Measurements from ENCODE around the gene SLC15A4. TPM values are rescaled to one million over a fixed set of nuclear protein-coding genes. Genes with fewer than 3 reads are reported as not detected.
"Not testable (repeated sequence)": the region's sequence is repeated elsewhere in the genome, so short reads cannot be mapped to it uniquely, and the experiment has no call there.

SLC15A4 gene
- total RNA-seq, 1 experiment from 2014 or later, result 32.0 TPM

- no peaks in the 10 kb centered on the region for H3K9me3 Mint-ChIP-seq (ENCODE audit: unreplicated experiment)
- no TSS peak for BruUV-seq (replicated peaks)
- ChIA-PET POLR2A (no interaction called here), CTCF (interaction anchor here (0.6 to 0.7 kb wide), 2 partner anchors 19 to 1002 kb away, joined by 3 read pairs; no protein-coding TSS in a partner anchor)
- no peak for DNase-seq (ENCODE audit: unreplicated experiment)
- H3K36me3 Mint-ChIP-seq (ENCODE audit: insufficient read depth, unreplicated experiment), result no peaks in the 10 kb centered on the region
- H3K4me3 Mint-ChIP-seq (ENCODE audit: unreplicated experiment), result no peak overlapping the region
- peaks cover 13% of the 10 kb centered on the region for H3K27me3 Mint-ChIP-seq (ENCODE audit: insufficient read depth, unreplicated experiment)
- no peaks in the 10 kb centered on the region for H3K4me1 Mint-ChIP-seq (ENCODE audit: insufficient read depth, unreplicated experiment)
- intact Hi-C loops (cut with micrococcal nuclease), result no loop called here
- TF ChIP-seq CTCF (IDR thresholded peaks at IDR 0.05; ENCODE audit: unreplicated experiment), result no peak
- H3K27ac Mint-ChIP-seq (ENCODE audit: low read depth, unreplicated experiment), result no peak overlapping the region
These were observed 17.2 kb upstream of the SLC15A4 start for GRCh38 chr12:128840862-128841468.

- H3K4me3 Mint-ChIP-seq (ENCODE audit: unreplicated experiment); POLR2A ChIA-PET; DNase-seq (ENCODE audit: unreplicated experiment); H3K36me3 Mint-ChIP-seq (ENCODE audit: insufficient read depth, unreplicated experiment); H3K9me3 Mint-ChIP-seq (ENCODE audit: unreplicated experiment); BruUV-seq (replicated peaks); intact Hi-C loops (cut with micrococcal nuclease); H3K27ac Mint-ChIP-seq (ENCODE audit: low read depth, unreplicated experiment); H3K4me1 Mint-ChIP-seq (ENCODE audit: insufficient read depth, unreplicated experiment): not testable (repeated sequence)
- H3K27me3 Mint-ChIP-seq (ENCODE audit: insufficient read depth, unreplicated experiment), result peaks cover 13% of the 10 kb centered on the region
- CTCF ChIA-PET, result interaction anchor here (0.7 kb wide), 1 partner anchor 1325 kb away, joined by 5 read pairs; no protein-coding TSS in a partner anchor
These were observed 16.1 kb upstream of the SLC15A4 start for GRCh38 chr12:128839885-128840284.

- H3K27ac Mint-ChIP-seq (ENCODE audit: low read depth, unreplicated experiment), result no peak overlapping the region
- no peak overlapping the region for H3K4me3 Mint-ChIP-seq (ENCODE audit: unreplicated experiment)
- BruUV-seq (replicated peaks), result no TSS peak
- CTCF ChIA-PET, result no interaction called here
- no peak for TF ChIP-seq CTCF (IDR thresholded peaks at IDR 0.05; ENCODE audit: unreplicated experiment)
- no peaks in the 10 kb centered on the region for H3K9me3 Mint-ChIP-seq (ENCODE audit: unreplicated experiment)
- H3K36me3 Mint-ChIP-seq (ENCODE audit: insufficient read depth, unreplicated experiment), result no peaks in the 10 kb centered on the region
- no peaks in the 10 kb centered on the region for H3K4me1 Mint-ChIP-seq (ENCODE audit: insufficient read depth, unreplicated experiment)
- no peaks in the 10 kb centered on the region for H3K27me3 Mint-ChIP-seq (ENCODE audit: insufficient read depth, unreplicated experiment)
- POLR2A ChIA-PET, result no interaction called here
- intact Hi-C loops (cut with micrococcal nuclease), result no loop called here
- no peak for DNase-seq (ENCODE audit: unreplicated experiment)
These were observed 9.7 kb upstream of the SLC15A4 start for GRCh38 chr12:128833418-128833817.

- no peak overlapping the region for H3K27ac Mint-ChIP-seq (ENCODE audit: low read depth, unreplicated experiment)
- ChIA-PET POLR2A (interaction anchor here (0.6 kb wide), 1 partner anchor 642 kb away, joined by 3 read pairs; no protein-coding TSS in a partner anchor), CTCF (no interaction called here)
- H3K4me3 Mint-ChIP-seq (ENCODE audit: unreplicated experiment), result no peak overlapping the region
- intact Hi-C loops (cut with micrococcal nuclease), result no loop called here
- no peaks in the 10 kb centered on the region for H3K27me3 Mint-ChIP-seq (ENCODE audit: insufficient read depth, unreplicated experiment)
- no peak for DNase-seq (ENCODE audit: unreplicated experiment)
- no peaks in the 10 kb centered on the region for H3K4me1 Mint-ChIP-seq (ENCODE audit: insufficient read depth, unreplicated experiment)
- TF ChIP-seq CTCF (IDR thresholded peaks at IDR 0.05; ENCODE audit: unreplicated experiment), result no peak
- H3K36me3 Mint-ChIP-seq (ENCODE audit: insufficient read depth, unreplicated experiment), result no peaks in the 10 kb centered on the region
- H3K9me3 Mint-ChIP-seq (ENCODE audit: unreplicated experiment), result no peaks in the 10 kb centered on the region
- no TSS peak for BruUV-seq (replicated peaks)
These were observed 6.7 kb upstream of the SLC15A4 start for GRCh38 chr12:128830505-128830893.

All from MCF 10A (cell line).